Tibial nerve (tissue), 4 donors: Measurements from ENCODE around the gene UGGT2. TPM values are rescaled to one million over a fixed set of nuclear protein-coding genes. Genes with fewer than 3 reads are reported as not detected.

Experiments used
- DNase-seq, 2 donors: peaks; one replicate each; pipeline ENCODE4 v3.0.0-alpha.2; 2019; ENCODE audit warnings: low spot score in 2 of 2
- H3K27ac ChIP-seq, 4 donors: fragments of 200-600 bp; sonication (generic) in 3 of 4; one replicate each; pipeline ENCODE4 v1.5.1; 2017 to 2019; ENCODE audit warnings: mild to moderate bottlenecking in 1 of 4
- H3K27me3 ChIP-seq, 2 donors: fragments of 200-600 bp; sonication (generic) in 1 of 2; one replicate each; pipeline versions ENCODE4 v1.5.1 to v1.6.0; 2017 to 2019
- H3K36me3 ChIP-seq, 3 donors: fragments of 200-600 bp; sonication (generic); one replicate each; pipeline ENCODE4 v1.5.1; 2018 to 2019
- H3K4me1 ChIP-seq, 4 donors: fragments of 200-600 bp; sonication (generic) in 3 of 4; one replicate each; pipeline ENCODE4 v1.5.1; 2017 to 2019
- H3K4me3 ChIP-seq, 4 donors: fragments of 200-600 bp; sonication (generic) in 3 of 4; one replicate each; pipeline ENCODE4 v1.5.1; 2017 to 2019; ENCODE audit warnings: mild to moderate bottlenecking in 1 of 4, moderate library complexity in 1 of 4
- H3K9me3 ChIP-seq, 4 donors: fragments of 200-600 bp; sonication (generic) in 3 of 4; one replicate each; pipeline ENCODE4 v1.5.1; 2017 to 2019
- CTCF ChIP-seq, 5 experiments: fragments of 200-600 bp in 3 of 5; fragments of 450-650 bp in 2 of 5; sonication (generic) in 3 of 5; IDR thresholded peaks; one replicate each; pipeline ENCODE4 v1.5.1; 2016 to 2019; ENCODE audit warnings: antibody characterized with exemption in 5 of 5, mild to moderate bottlenecking in 3 of 5, moderate library complexity in 2 of 5
- EP300 ChIP-seq, 2 donors: sonication (generic); formaldehyde crosslinking; IDR thresholded peaks; one replicate each; pipeline ENCODE4 v1.6.1; 2017; ENCODE audit warnings: antibody characterized with exemption in 2 of 2, mild to moderate bottlenecking in 1 of 2
- POLR2A ChIP-seq, 2 donors: fragments of 450-650 bp; IDR thresholded peaks; one replicate each; pipeline ENCODE4 v1.6.1; 2017; ENCODE audit warnings: antibody characterized with exemption in 2 of 2, mild to moderate bottlenecking in 2 of 2, moderate library complexity in 2 of 2
- WGBS, 2 donors: methylation state at CpG; one replicate each; pipeline ENCODE4 v1.1.5; 2018; 5-methylcytosine and 5-hydroxymethylcytosine counted together
- total RNA-seq, 4 donors: library from RNA; depleted of rRNA; stranded (reverse); fragments of >200 nt; gene quantifications; one replicate each; pipeline ENCODE4 v1.1.0, GENCODE V29; 2016

UGGT2 gene
- total RNA-seq, 4 donors from 2014 or later, result 47.7 to 62.4 (median 61.0) TPM

- no peaks in the 10 kb centered on the region for H3K27me3 ChIP-seq
- peaks cover 0 to 57% (median 3%) of the 10 kb centered on the region in 3 donors for H3K36me3 ChIP-seq
- WGBS, 2 donors, result 65 to 67% methylated on average over 1 of the region's 1 CpG
- no peaks in the 10 kb centered on the region for H3K9me3 ChIP-seq
- no peak overlapping the region for H3K27ac ChIP-seq
- TF ChIP-seq EP300 (IDR thresholded peaks at IDR 0.05) (no peak), CTCF (IDR thresholded peaks at IDR 0.05) (no peak), POLR2A (IDR thresholded peaks at IDR 0.05) (no peak)
- no peak for DNase-seq
- no peaks in the 10 kb centered on the region for H3K4me1 ChIP-seq
- H3K4me3 ChIP-seq, result no peak overlapping the region
These were observed 172.9 kb downstream of the UGGT2 start for GRCh38 chr13:95880331-95880730.

GRCh38 chr13:95874286-95874685 lies 178.9 kb downstream of the UGGT2 start:
- WGBS, 2 donors, result 94 to 98% methylated on average over 2 of the region's 2 CpGs
- no peak for TF ChIP-seq POLR2A (IDR thresholded peaks at IDR 0.05)
- TF ChIP-seq EP300 (IDR thresholded peaks at IDR 0.05), result no peak
- no peak for TF ChIP-seq CTCF (IDR thresholded peaks at IDR 0.05)
- H3K27me3 ChIP-seq, result no peaks in the 10 kb centered on the region
- no peaks in the 10 kb centered on the region for H3K9me3 ChIP-seq
- H3K27ac ChIP-seq, result no peak overlapping the region
- no peak overlapping the region for H3K4me3 ChIP-seq
- H3K4me1 ChIP-seq, result no peaks in the 10 kb centered on the region
- no peak for DNase-seq
- H3K36me3 ChIP-seq, result peaks cover 0 to 72% (median 3%) of the 10 kb centered on the region in 3 donors

- no peaks in the 10 kb centered on the region for H3K4me1 ChIP-seq
- TF ChIP-seq CTCF (IDR thresholded peaks at IDR 0.05) (no peak), EP300 (IDR thresholded peaks at IDR 0.05) (no peak), POLR2A (IDR thresholded peaks at IDR 0.05) (no peak)
- H3K27ac ChIP-seq, result no peak overlapping the region
- WGBS, 2 donors, result 88 to 95% methylated on average over 4 of the region's 4 CpGs
- no peaks in the 10 kb centered on the region for H3K27me3 ChIP-seq
- peaks cover 0 to 59% (median 0%) of the 10 kb centered on the region in 3 donors for H3K36me3 ChIP-seq
- no peak overlapping the region for H3K4me3 ChIP-seq
- DNase-seq, result no peak
- H3K9me3 ChIP-seq, result no peaks in the 10 kb centered on the region
These were observed 182.8 kb downstream of the UGGT2 start for GRCh38 chr13:95870421-95870820.

- Histone ChIP-seq H3K36me3 (peaks cover 0 to 44% (median 0%) of the 10 kb centered on the region in 3 donors), H3K4me3 (no peak overlapping the region), H3K27ac (no peak overlapping the region), H3K4me1 (no peaks in the 10 kb centered on the region), H3K9me3 (no peaks in the 10 kb centered on the region), H3K27me3 (no peaks in the 10 kb centered on the region)
- TF ChIP-seq CTCF (IDR thresholded peaks at IDR 0.05), result no peak
- no peak for TF ChIP-seq EP300 (IDR thresholded peaks at IDR 0.05)
- no peak for TF ChIP-seq POLR2A (IDR thresholded peaks at IDR 0.05)
- WGBS, 2 donors, result 90 to 91% methylated on average over 5 of the region's 5 CpGs
- no peak for DNase-seq
These were observed 188.1 kb downstream of the UGGT2 start for GRCh38 chr13:95865080-95865615.

DNA sequence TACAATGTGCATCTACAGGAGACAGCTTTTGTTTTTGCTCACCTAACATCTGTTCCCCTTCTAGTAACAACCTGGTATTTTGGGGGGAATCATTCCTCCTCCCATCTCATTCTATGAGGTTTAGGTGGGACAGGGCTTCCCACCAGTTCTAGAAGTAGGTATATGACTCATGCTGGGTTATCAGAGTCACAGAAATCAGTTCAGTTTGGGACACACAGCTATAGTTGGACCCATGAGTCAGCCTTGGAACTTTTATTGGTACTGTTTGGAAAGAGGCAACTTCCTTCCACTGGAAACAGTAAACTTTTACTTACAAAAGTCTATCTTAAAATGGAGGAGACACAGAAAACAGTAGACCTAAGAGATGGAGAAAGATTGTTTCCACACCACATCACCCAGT lies 190.8 kb downstream of the UGGT2 start:
- no peak for TF ChIP-seq CTCF (IDR thresholded peaks at IDR 0.05)

More for the DNA sequence above, 190.8 kb downstream of the UGGT2 start:
- Histone ChIP-seq H3K36me3 (peaks cover 0 to 28% (median 0%) of the 10 kb centered on the region in 3 donors), H3K4me3 (no peak overlapping the region), H3K27me3 (no peaks in the 10 kb centered on the region), H3K4me1 (peaks cover 0 to 9% (median 0%) of the 10 kb centered on the region in 4 donors), H3K27ac (no peak overlapping the region), H3K9me3 (no peaks in the 10 kb centered on the region)
- DNase-seq, result no peak
